HG03159 (cell line): ENCODE data around the gene RLN1.
"Not testable (repeated sequence)": the region's sequence is repeated elsewhere in the genome, so short reads cannot be mapped to it uniquely, and the experiment has no call there.

Experiments
- ATAC-seq: cut with Tn5 transposase; IDR thresholded peaks from one replicate; pipeline ENCODE4 v1.9.1; 2021; ENCODE audit warnings: mild to moderate bottlenecking, moderate library complexity; ENCODE audit not compliant: unreplicated experiment

Gene RLN1

GRCh38 chr9:5326187-5326586, 13.5 kb downstream of the RLN1 start:
- ATAC-seq = no peak

- ATAC-seq = not testable (repeated sequence)
Observed at GRCh38 chr9:5321601-5322000, 18.1 kb downstream of the RLN1 start.

- ATAC-seq = no peak
Observed at GRCh38 chr9:5321058-5321457, 18.6 kb downstream of the RLN1 start.

- ATAC-seq = not testable (repeated sequence)
Observed at GRCh38 chr9:5316406-5316805, 23.3 kb downstream of the RLN1 start.

- no peak for ATAC-seq
Observed at GRCh38 chr9:5315187-5315923, 24.3 kb downstream of the RLN1 start.

GRCh38 chr9:5310851-5311250, 28.8 kb downstream of the RLN1 start:
- no peak for ATAC-seq

- no peak for ATAC-seq
Observed at GRCh38 chr9:5305741-5306140, 33.9 kb downstream of the RLN1 start.

GRCh38 chr9:5303840-5304795, 35.6 kb downstream of the RLN1 start, which contains the start of gene RLN2:
Gene RLN2, minus strand, starts transcription at chr9:5304716. Its CDS starts 136 bp downstream, at chr9:5304580.
- peak; percentile 99 for ATAC-seq

- no peak for ATAC-seq
Observed at GRCh38 chr9:5301544-5301943, 38.1 kb downstream of the RLN1 start.

- no peak for ATAC-seq
Observed at GRCh38 chr9:5292141-5292540, 47.5 kb downstream of the RLN1 start.

- no peak for ATAC-seq
Observed at GRCh38 chr9:5288591-5288990, 51.1 kb downstream of the RLN1 start.

GRCh38 chr9:5286262-5286661, 53.4 kb downstream of the RLN1 start:
- no peak for ATAC-seq
